SU-DHL-6 (cell line): ENCODE measurements around the gene CTSH.

Experiments used
- EZH2phosphoT487 ChIP-seq: fragments of 200-600 bp; sonication (generic), shearing (Covaris generic); conservative IDR thresholded peaks from 2 replicates; pipeline ENCODE4 v1.6.1; 2018; ENCODE audit warnings: mild to moderate bottlenecking, antibody characterized with exemption, low read length, moderate library complexity, mixed read lengths
- TF ChIP-seq, protein P1 (sequence below): fragments of 200-600 bp; sonication (generic); IDR thresholded peaks from one replicate; pipeline ENCODE4 v1.5.1; 2017; ENCODE audit warnings: antibody characterized with exemption, mild to moderate bottlenecking, low read length, moderate library complexity; ENCODE audit not compliant: insufficient read depth, poor library complexity, severe bottlenecking

DNA sequence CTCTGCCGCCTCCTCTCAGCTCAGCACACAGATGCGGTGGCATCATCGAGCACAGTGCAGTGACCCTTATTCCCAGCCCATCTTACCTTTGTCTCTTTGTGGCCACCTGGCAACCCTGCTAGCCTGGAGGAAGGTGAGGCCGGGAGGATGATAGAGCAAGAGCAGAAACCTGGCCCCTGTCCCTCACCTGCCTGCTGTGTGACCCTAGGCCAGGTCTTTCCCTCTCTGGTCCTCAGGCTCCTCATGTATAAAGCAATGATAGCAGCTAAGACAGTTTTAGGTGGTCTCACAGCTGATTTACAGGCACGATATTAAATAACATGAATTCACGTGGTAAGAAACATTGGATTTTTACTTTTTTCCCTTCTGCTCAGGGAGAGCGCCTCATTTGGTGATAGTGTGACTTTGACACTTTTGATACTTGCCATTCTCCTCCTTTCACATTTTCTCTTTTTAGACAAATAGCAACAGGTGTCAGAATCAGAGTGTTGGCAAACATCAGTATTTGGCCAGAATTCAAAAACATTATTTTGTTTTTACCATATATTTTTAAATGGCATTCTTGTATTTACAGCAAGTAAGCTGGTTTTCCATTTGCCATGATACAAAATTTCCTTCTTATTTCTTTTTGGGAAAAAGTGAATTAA is 29.5 kb upstream of the CTSH start:
- TF ChIP-seq, protein P1, sequence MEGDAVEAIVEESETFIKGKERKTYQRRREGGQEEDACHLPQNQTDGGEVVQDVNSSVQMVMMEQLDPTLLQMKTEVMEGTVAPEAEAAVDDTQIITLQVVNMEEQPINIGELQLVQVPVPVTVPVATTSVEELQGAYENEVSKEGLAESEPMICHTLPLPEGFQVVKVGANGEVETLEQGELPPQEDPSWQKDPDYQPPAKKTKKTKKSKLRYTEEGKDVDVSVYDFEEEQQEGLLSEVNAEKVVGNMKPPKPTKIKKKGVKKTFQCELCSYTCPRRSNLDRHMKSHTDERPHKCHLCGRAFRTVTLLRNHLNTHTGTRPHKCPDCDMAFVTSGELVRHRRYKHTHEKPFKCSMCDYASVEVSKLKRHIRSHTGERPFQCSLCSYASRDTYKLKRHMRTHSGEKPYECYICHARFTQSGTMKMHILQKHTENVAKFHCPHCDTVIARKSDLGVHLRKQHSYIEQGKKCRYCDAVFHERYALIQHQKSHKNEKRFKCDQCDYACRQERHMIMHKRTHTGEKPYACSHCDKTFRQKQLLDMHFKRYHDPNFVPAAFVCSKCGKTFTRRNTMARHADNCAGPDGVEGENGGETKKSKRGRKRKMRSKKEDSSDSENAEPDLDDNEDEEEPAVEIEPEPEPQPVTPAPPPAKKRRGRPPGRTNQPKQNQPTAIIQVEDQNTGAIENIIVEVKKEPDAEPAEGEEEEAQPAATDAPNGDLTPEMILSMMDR, result no peak
- TF ChIP-seq EZH2phosphoT487, result no peak
